Astrocyte of the cerebellum (primary cell): ENCODE measurements around the gene VPS9D1.

Source experiments
- DNase-seq: peaks from one replicate; pipeline ENCODE4 v3.0.0-alpha.2; 2011; ENCODE audit warnings: low read depth
- H3K4me3 ChIP-seq: 2 replicates; pipeline ENCODE4 v1.5.1; 2011; ENCODE audit warnings: mild to moderate bottlenecking, low read depth, low read length, moderate library complexity
- in situ Hi-C: cut with HindIII; loops from 2 replicates; pipeline ENCODE4 v1.10.0; 2017; ENCODE audit warnings: low sequenced_read_pairs
- TF ChIP-seq, protein P1 (sequence below): IDR thresholded peaks from 2 replicates; pipeline ENCODE4 v1.5.1; 2012; ENCODE audit warnings: low read length, low read depth, moderate library complexity, mild to moderate bottlenecking; ENCODE audit errors: missing control alignments

The VPS9D1 gene

GRCh38 chr16:89729863-89730593 lies 9.3 kb upstream of the VPS9D1 start:
- in situ Hi-C loops: no loop called here
- no peak for DNase-seq
- TF ChIP-seq, protein P1, sequence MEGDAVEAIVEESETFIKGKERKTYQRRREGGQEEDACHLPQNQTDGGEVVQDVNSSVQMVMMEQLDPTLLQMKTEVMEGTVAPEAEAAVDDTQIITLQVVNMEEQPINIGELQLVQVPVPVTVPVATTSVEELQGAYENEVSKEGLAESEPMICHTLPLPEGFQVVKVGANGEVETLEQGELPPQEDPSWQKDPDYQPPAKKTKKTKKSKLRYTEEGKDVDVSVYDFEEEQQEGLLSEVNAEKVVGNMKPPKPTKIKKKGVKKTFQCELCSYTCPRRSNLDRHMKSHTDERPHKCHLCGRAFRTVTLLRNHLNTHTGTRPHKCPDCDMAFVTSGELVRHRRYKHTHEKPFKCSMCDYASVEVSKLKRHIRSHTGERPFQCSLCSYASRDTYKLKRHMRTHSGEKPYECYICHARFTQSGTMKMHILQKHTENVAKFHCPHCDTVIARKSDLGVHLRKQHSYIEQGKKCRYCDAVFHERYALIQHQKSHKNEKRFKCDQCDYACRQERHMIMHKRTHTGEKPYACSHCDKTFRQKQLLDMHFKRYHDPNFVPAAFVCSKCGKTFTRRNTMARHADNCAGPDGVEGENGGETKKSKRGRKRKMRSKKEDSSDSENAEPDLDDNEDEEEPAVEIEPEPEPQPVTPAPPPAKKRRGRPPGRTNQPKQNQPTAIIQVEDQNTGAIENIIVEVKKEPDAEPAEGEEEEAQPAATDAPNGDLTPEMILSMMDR: no peak
- no peak overlapping the region for H3K4me3 ChIP-seq

- TF ChIP-seq, protein P1: no peak
- no peak overlapping the region for H3K4me3 ChIP-seq
- DNase-seq: no peak
- in situ Hi-C loops: no loop called here
These were observed 8.6 kb upstream of the VPS9D1 start for GRCh38 chr16:89729293-89729692.

- in situ Hi-C loops: no loop called here
- no peak overlapping the region for H3K4me3 ChIP-seq
- TF ChIP-seq, protein P1: no peak
- DNase-seq: no peak
These were observed 6.9 kb upstream of the VPS9D1 start for GRCh38 chr16:89727406-89728120.

- H3K4me3 ChIP-seq: peak overlapping the region; percentile 71
- DNase-seq: no peak
- TF ChIP-seq, protein P1: no peak
These were observed 2.9 kb upstream of the VPS9D1 start for GRCh38 chr16:89723279-89724250.

GRCh38 chr16:89722392-89723278 lies 1.9 kb upstream of the VPS9D1 start:
- in situ Hi-C loops: no loop called here
- DNase-seq: no peak
- TF ChIP-seq, protein P1: no peak
- H3K4me3 ChIP-seq: peak overlapping the region; percentile 71

More at GRCh38 chr16:89723279-89724250, 2.9 kb upstream of the VPS9D1 start:
- in situ Hi-C loops: no loop called here
